NCI-H1417 treated with DMSO at 0.1 percent for 48 hours (cell line): Measurements from ENCODE around the gene SERPIND1.
"Not testable (repeated sequence)": the region's sequence is repeated elsewhere in the genome, so short reads cannot be mapped to it uniquely, and the experiment has no call there.

ENCODE experiments used
- DNase-seq: peaks from one replicate; lab custom pipeline; 2025; lab: John Stamatoyannopoulos, UW

Gene SERPIND1, protein sequence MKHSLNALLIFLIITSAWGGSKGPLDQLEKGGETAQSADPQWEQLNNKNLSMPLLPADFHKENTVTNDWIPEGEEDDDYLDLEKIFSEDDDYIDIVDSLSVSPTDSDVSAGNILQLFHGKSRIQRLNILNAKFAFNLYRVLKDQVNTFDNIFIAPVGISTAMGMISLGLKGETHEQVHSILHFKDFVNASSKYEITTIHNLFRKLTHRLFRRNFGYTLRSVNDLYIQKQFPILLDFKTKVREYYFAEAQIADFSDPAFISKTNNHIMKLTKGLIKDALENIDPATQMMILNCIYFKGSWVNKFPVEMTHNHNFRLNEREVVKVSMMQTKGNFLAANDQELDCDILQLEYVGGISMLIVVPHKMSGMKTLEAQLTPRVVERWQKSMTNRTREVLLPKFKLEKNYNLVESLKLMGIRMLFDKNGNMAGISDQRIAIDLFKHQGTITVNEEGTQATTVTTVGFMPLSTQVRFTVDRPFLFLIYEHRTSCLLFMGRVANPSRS

DNA sequence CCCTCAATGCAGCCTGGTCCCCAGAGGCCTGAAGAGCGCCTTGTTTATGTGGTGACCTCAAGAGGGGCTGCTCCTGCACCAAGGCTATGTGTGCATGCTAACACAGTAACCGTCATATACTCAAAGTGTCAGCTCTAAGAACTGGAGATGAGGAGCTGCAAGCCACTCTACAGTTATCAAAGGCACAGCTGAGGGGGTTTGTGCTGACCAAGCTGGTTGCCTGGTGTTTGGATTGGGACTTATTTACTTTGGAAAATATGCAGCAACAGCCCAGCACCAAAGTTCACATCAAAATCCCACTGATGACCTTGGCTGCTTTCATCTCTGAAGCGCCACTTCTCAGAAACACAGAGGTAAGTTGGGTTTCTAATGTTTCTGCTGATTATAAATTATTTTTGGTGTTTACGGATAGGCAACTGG lies at the start of gene SERPIND1:
Gene SERPIND1, plus strand, starts transcription at position 321 of the 420 bp plus-strand sequence. CDS start 5,200 bp downstream, outside the sequence.
- no peak for DNase-seq

DNA sequence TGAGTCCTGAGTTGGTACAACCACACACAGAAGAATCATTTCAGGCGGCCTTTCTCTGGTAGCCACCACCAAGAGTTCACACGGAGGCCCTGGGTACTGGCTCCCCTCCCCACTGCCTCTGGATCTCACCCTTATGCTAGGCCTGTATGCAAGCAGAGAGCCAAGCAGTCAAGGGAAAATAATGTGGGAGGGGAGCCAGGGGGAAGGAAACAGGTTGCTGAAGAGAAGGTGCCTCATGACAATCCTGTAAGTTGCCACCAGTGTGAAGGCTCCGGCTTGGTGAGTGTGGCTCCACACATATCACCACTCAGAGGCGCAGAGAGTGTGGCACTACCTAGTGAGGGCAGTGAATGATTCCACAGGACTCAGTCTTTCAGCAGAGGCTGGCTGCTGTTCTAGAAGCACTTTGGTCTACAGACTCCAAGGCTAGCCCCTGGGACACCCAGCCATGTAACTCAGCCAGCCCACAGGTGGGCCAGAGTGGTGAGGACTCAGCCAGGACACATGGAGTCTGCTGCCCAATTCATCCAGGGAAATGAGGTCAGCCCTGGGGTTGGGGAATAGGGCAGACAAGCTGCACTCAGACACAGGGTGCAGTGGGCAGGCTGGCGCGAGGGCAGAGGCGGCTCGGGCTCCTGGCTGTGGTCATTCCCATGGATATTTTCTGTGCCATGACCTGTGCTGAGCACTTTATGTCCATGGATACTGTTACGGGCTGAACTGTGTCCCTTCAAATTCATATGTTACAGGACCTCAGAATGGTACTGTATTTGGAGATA lies 49.0 kb upstream of the SERPIND1 start:
- DNase-seq, result no peak

DNA sequence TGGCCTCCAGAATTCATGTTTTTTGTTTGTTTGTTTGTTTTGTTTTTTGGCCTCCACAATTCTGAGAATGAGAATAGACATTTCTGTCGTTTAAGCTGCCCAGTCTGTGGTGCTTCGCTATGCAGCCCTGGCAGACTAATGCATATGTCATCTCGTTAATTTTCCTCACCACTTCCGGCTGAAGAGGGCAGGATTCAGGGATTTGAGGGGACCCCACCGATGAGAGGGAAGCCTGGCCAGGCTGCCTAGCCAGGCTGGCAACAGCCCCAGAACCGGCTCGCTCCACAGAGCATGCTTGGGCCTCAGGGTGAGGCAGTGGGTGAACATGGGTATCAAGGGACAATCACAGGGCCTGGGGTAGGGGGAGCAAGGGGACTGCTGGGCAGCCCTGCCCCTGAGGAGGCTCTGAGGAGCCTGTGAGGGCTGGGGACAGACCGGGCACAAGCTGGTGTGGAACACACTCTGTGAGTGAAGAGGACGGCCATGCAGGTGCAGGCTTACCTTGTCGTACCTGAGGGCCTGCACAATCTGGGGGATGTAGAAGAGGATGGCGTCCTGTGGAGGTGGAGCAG lies 47.8 kb upstream of the SERPIND1 start:
- DNase-seq, result no peak

- DNase-seq, result no peak
These were observed 46.5 kb upstream of the SERPIND1 start for GRCh38 chr22:20727118-20728015.

GRCh38 chr22:20728523-20729190 lies 45.3 kb upstream of the SERPIND1 start:
- DNase-seq, result no peak

DNA sequence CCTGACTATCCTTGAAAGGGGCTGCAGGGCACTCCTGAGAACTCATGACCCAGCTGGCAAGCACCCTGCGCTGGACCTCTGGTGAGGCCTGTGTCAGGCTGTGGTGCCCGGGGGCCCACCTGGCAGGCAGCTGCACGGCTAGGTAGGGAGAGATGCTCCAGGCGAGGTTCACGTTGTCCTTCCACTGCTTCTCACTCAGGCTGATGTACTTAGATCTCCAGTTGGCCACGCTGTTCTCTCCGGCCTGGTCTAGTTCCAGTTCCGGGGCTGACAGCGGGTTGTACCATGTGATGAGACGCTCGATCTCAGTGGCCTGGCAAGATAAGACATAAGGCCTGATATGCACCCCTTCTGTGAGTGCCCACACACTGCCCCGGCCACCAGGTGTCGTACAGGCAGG lies 44.7 kb upstream of the SERPIND1 start:
- no peak for DNase-seq

- DNase-seq, result not testable (repeated sequence)
These were observed 41.5 kb upstream of the SERPIND1 start for GRCh38 chr22:20732431-20732830.

DNA sequence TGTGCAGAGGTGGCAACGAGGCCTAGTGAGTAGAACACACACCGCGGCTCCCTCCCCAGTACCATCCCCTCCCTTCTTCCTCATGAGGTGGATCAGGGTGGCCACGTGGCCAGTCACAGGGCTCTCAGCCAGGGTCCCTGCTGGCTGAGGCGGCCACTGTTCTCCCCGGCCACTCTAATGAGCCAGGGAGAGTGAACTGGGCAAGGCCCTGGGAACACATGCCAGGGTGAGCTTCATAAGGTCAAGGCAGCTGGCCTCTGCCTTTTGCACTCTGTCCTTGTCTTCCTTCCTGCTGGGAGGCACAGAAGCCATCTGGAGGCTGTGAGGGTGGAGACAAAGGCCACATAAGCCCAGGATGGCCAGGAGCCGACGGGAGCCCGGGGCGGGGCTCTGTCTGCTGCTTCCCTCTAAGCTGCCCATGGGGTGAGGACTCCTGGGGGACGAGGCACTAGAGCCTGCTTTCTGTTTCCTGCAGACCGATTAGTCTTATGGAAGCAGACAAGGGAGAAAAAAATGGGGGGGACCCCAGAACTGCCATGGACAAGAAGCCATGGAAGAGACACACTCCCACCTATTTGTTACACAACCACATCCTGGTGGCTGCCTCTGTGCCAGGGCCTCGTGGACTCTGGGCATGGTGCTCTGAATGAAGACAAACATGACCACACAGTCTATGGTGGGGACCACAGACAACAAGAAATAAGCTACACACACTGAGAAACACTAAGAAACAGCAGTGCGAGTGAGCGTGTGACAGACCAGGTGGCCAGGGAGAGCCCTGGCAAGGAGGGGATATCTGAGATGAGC lies 38.4 kb upstream of the SERPIND1 start:
- DNase-seq, result not testable (repeated sequence)

DNA sequence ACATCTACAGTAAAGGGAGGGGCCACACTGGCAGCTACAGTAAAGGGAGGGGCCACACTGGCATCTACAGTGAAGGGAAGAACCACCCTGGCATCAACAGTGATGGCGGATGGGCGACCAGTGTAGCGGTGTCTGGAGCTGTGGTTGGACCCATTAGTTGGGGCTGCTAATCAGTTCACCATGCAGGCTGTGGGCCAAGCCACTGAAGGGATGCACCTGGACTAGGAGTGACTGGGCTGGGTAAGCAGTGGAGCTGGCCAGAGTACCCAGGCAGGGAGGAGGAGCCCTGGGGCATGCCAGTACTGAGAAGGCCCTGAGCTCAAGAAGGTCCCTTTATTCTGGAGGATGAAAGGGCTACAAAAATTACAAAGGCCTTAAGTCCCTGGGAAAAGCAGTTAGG lies 37.0 kb upstream of the SERPIND1 start:
- DNase-seq, result not testable (repeated sequence)

GRCh38 chr22:20738394-20739089 lies 35.4 kb upstream of the SERPIND1 start:
- DNase-seq, result no peak

DNA sequence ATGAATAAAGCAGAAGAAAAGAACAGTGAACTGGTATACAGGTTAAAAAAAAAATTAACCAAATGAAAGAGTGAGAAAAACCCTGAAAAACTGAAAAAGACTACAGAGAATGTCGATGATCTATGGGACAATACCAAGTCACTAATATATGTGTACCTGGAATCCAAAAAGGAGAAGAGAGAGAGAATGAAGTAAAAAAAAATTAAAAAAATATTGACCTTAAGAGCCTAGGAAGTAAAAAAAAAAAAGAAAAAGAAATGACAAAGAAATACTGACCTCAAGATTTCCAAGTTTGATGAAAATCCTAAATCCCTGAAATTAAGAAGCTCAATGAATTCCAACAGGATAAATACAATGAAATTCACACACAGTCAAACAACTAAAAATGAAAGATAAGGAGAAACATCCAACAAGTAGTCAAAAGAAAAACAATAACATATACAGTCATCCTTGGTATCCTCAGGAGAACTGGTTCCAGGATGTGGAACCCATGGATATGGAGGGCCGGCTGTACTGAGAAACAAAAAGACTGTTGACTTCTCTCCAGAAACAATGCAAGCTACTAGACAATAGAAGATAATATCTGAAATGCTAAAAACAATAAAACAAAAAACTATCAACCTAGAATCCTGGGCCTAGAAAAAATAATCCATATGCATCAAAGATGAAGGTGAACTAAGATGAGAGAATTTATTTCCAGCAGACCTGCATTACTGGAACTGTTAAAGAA lies 33.5 kb upstream of the SERPIND1 start:
- no peak for DNase-seq

DNA sequence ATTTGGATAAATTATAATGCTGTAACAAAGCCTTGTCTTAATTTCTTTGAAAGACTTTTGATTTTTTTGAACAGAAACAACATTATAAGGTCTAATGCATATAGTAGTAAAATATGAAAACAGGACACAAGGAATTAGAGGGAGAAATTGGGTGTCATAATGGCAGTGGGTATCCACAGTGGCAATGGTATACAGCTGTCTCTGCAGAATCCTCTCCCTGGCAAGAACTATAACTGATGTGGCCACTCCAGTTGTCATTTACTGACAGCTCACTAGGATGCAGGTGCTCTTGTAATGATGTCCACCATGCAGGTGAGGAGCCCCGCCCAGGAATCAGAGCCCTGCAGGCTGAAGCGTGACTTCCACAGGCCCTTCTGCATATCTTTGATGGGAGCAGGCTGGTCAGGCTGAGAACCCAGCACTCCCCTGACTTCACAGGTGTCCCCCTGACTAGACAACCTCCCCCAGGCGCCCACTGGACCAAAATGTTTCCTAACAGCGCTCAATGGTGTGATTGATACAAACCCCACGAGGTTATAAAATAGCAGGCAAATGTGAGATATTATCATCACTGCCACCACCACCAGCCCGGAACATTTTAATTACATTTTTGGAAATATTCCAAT lies 32.8 kb upstream of the SERPIND1 start:
- DNase-seq, result no peak

GRCh38 chr22:20741634-20742581 lies 32.0 kb upstream of the SERPIND1 start:
- no peak for DNase-seq

- no peak for DNase-seq
These were observed 31.1 kb upstream of the SERPIND1 start for GRCh38 chr22:20742764-20743163.

GRCh38 chr22:20744456-20744855 lies 29.5 kb upstream of the SERPIND1 start:
- no peak for DNase-seq

DNA sequence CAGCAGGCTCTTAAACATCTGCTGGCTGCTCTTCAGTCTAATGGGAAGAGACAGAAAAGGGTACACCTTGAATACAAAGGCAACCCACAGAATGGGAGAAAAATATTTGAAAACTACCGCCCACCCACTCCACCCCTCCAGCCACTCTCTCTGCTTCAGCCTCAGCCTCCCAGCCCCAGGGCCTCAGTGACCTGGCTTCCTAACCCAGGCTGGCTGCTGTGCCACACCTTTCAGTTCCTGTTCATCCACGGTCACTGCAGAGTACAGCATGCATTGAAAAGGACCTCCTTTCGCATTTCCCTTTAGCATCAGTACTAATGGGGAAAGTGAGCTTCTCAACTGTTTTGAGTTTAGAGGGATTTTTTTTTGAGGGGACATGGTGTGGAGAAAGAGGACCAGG lies 28.8 kb upstream of the SERPIND1 start:
- no peak for DNase-seq
